Loucy (cell line): ENCODE measurements around the gene IGFBPL1.

Experiments
- H2AFZ ChIP-seq: fragments of 200-600 bp; sonication (generic); 2 replicates; pipeline ENCODE4 v1.6.0; 2016; ENCODE audit warnings: antibody characterized with exemption, mild to moderate bottlenecking, low read length, moderate library complexity
- H3F3A ChIP-seq: fragments of 200-600 bp; 2 replicates; pipeline ENCODE4 v1.6.0; 2016; ENCODE audit warnings: antibody characterized with exemption, low read depth, mild to moderate bottlenecking
- H3K27me3 ChIP-seq: fragments of 200-600 bp; sonication (generic); 2 replicates; pipeline ENCODE4 v1.6.1; 2014; ENCODE audit warnings: low read length, mild to moderate bottlenecking; ENCODE audit not compliant: insufficient read depth, poor library complexity, severe bottlenecking
- H3K36me3 ChIP-seq: fragments of 200-600 bp; sonication (generic); 2 replicates; pipeline ENCODE4 v1.6.1; 2016; ENCODE audit warnings: low read length; ENCODE audit not compliant: insufficient read depth
- H3K4me1 ChIP-seq: fragments of 200-600 bp; sonication (generic); 2 replicates; pipeline ENCODE4 v1.5.1; 2014; ENCODE audit warnings: low read length, mild to moderate bottlenecking; ENCODE audit not compliant: insufficient read depth, poor library complexity, severe bottlenecking
- H3K4me2 ChIP-seq: fragments of 200-600 bp; sonication (generic); 2 replicates; pipeline ENCODE4 v1.6.0; 2014; ENCODE audit warnings: antibody characterized with exemption, low read length, low read depth, mild to moderate bottlenecking; ENCODE audit not compliant: poor library complexity, severe bottlenecking
- H3K4me3 ChIP-seq: fragments of 200-600 bp; sonication (generic); 2 replicates; pipeline ENCODE4 v1.5.1; 2014; ENCODE audit warnings: low read length, mild to moderate bottlenecking, mixed read lengths; ENCODE audit not compliant: poor library complexity, severe bottlenecking
- H3K79me2 ChIP-seq: fragments of 200-600 bp; sonication (generic); 2 replicates; pipeline ENCODE4 v1.6.1; 2014; ENCODE audit warnings: low read length; ENCODE audit not compliant: insufficient read depth
- H3K9ac ChIP-seq: fragments of 200-600 bp; sonication (generic); 2 replicates; pipeline ENCODE4 v1.6.0; 2014; ENCODE audit warnings: mild to moderate bottlenecking, low read depth, low read length, moderate library complexity; ENCODE audit not compliant: poor library complexity, severe bottlenecking
- H3K9me2 ChIP-seq: fragments of 200-600 bp; sonication (generic); replicated peaks from 2 replicates; pipeline ENCODE4 v1.6.1; 2016; ENCODE audit warnings: low read depth, low read length, mixed read lengths
- H3K9me3 ChIP-seq: fragments of 200-600 bp; sonication (generic); 2 replicates; pipeline ENCODE4 v1.6.1; 2014; ENCODE audit warnings: mild to moderate bottlenecking, antibody characterized with exemption, low read length, low read depth; ENCODE audit not compliant: insufficient read depth
- H4K20me1 ChIP-seq: fragments of 200-600 bp; sonication (generic); 2 replicates; pipeline ENCODE4 v1.6.0; 2014; ENCODE audit warnings: antibody characterized with exemption, low read length, mild to moderate bottlenecking; ENCODE audit not compliant: insufficient read depth, poor library complexity, severe bottlenecking
- EZH2phosphoT487 ChIP-seq: fragments of 200-600 bp; IDR thresholded peaks from 2 replicates; pipeline ENCODE4 v1.6.1; 2018; ENCODE audit warnings: antibody characterized with exemption, mild to moderate bottlenecking, moderate library complexity, borderline replicate concordance
- TF ChIP-seq, protein P1 (sequence below): fragments of 200-600 bp; sonication (generic); conservative IDR thresholded peaks from 2 replicates; pipeline ENCODE4 v1.5.1; 2014; ENCODE audit warnings: mild to moderate bottlenecking, antibody characterized with exemption, low read length

Gene IGFBPL1

DNA sequence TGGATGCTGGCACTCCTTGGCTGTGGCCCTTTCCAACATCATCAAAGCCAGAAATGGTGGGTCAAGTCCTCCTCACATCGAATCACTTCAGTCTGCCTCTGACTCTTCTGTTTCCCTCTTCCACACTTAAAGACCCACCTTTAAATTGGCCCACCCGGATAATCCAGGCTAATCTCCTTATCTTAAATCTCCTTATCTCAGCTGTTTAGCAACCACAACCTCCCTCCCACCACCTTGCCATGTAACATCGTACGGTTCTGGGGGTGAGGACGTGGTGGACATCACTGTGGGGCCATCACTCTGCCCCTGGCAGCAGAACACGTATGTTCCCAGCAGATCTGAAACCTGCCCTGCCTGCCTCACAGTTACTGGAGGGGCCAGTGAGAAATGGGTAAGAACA lies 11.5 kb downstream of the IGFBPL1 start:
- Histone ChIP-seq H4K20me1 (no peaks in the 10 kb centered on the region), H3K27me3 (no peaks in the 10 kb centered on the region), H3K36me3 (no peaks in the 10 kb centered on the region), H3K79me2 (no peaks in the 10 kb centered on the region), H3K9me2 (no peaks in the 10 kb centered on the region), H3K4me3 (no peak overlapping the region), H3K9ac (no peak overlapping the region), H3K9me3 (no peaks in the 10 kb centered on the region), H3K4me2 (no peak overlapping the region), H2AFZ (no peak overlapping the region), H3K4me1 (no peaks in the 10 kb centered on the region), H3F3A (no peaks in the 10 kb centered on the region)
- TF ChIP-seq, protein P1, sequence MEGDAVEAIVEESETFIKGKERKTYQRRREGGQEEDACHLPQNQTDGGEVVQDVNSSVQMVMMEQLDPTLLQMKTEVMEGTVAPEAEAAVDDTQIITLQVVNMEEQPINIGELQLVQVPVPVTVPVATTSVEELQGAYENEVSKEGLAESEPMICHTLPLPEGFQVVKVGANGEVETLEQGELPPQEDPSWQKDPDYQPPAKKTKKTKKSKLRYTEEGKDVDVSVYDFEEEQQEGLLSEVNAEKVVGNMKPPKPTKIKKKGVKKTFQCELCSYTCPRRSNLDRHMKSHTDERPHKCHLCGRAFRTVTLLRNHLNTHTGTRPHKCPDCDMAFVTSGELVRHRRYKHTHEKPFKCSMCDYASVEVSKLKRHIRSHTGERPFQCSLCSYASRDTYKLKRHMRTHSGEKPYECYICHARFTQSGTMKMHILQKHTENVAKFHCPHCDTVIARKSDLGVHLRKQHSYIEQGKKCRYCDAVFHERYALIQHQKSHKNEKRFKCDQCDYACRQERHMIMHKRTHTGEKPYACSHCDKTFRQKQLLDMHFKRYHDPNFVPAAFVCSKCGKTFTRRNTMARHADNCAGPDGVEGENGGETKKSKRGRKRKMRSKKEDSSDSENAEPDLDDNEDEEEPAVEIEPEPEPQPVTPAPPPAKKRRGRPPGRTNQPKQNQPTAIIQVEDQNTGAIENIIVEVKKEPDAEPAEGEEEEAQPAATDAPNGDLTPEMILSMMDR, result no peak
- TF ChIP-seq EZH2phosphoT487, result no peak

DNA sequence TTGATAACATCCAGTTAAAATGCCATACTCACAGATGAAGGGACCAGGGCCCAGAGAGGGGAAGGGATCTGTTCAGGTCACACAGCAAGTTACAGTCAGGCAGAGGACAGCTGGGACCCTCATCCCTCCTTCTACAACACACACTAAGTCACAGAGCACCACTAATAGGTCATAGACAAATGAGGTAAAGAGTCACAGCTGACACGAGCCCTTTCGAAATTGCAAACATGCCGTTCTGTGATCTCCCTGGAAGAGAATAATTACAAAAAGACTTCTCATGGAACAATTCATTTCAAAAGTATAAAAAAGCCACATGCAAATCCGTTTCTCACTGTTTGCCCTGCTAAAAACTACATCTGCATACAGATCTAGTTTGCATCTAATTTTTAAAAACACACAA lies 15.5 kb downstream of the IGFBPL1 start:
- Histone ChIP-seq H2AFZ (no peak overlapping the region), H3K79me2 (no peaks in the 10 kb centered on the region), H3K9me3 (no peaks in the 10 kb centered on the region), H3K4me3 (no peak overlapping the region), H3K4me2 (no peak overlapping the region), H3F3A (no peaks in the 10 kb centered on the region), H3K27me3 (no peaks in the 10 kb centered on the region), H4K20me1 (no peaks in the 10 kb centered on the region), H3K4me1 (no peaks in the 10 kb centered on the region), H3K9ac (no peak overlapping the region), H3K36me3 (no peaks in the 10 kb centered on the region), H3K9me2 (no peaks in the 10 kb centered on the region)
- no peak for TF ChIP-seq EZH2phosphoT487
- TF ChIP-seq, protein P1, result no peak

DNA sequence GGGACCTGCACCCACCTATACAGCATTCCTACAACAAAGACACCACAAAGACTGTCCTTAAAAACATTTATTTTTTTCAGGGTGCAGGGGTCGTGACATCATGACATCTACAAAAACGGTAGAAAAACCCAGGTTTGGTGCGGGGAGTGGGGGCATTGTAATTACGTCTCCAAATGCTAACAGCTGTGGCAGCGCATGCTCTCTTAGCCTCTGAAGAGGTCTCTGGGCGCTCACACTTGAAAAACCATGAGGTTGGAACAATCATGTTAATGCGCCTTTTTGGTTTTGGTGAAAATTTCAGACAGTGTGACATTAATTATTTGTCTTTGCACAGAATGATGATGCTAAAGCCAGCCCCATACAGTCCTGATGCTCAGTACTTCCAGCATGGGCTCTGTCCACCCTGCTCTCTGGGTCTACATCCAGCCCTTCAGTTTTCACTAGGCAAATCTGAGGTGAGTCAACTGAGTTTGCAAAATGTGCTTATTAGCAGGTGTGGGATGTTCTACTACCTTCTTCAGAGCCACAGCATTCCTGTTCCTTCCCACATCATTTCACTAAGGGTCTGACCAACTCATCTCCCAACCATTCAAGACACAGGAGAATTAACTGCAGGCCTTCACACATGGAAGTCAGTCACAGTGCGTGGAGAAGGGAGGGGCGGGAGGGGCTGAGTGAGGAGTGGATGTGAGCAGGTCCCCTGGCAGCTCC lies 17.6 kb downstream of the IGFBPL1 start:
- H3F3A ChIP-seq, result no peaks in the 10 kb centered on the region
- no peak overlapping the region for H2AFZ ChIP-seq
- no peak overlapping the region for H3K4me2 ChIP-seq
- no peaks in the 10 kb centered on the region for H3K79me2 ChIP-seq
- H3K27me3 ChIP-seq, result no peaks in the 10 kb centered on the region
- no peaks in the 10 kb centered on the region for H4K20me1 ChIP-seq
- no peak overlapping the region for H3K9ac ChIP-seq
- TF ChIP-seq EZH2phosphoT487, result no peak
- TF ChIP-seq, protein P1, result no peak
- no peaks in the 10 kb centered on the region for H3K4me1 ChIP-seq
- no peak overlapping the region for H3K4me3 ChIP-seq
- no peaks in the 10 kb centered on the region for H3K9me3 ChIP-seq
- no peaks in the 10 kb centered on the region for H3K36me3 ChIP-seq
- H3K9me2 ChIP-seq, result no peaks in the 10 kb centered on the region
